Measurements from ENCODE around the gene KIR2DL3.
"Not testable (repeated sequence)": the region's sequence is repeated elsewhere in the genome, so short reads cannot be mapped to it uniquely, and the experiment has no call there.

The KIR2DL3 gene

GRCh38 chr19:54758577-54758976 is 20.3 kb downstream of the KIR2DL3 start:
- DNase-seq; POLR2A ChIA-PET; H3K9me3 ChIP-seq (ENCODE audit: control extremely low read depth in 1 of 5, control insufficient read depth in 4 of 5, insufficient read depth in 2 of 5, low read depth in 1 of 5, low read length in 4 of 5); H3K4me3 ChIP-seq (ENCODE audit: control insufficient read depth in 1 of 7, extremely low read depth in 1 of 7, insufficient read depth in 4 of 7, low read depth in 2 of 7, low read length in 6 of 7); H3K27me3 ChIP-seq (replicated peaks in 2 of 5; ENCODE audit: control insufficient read depth in 4 of 5, insufficient read depth in 5 of 5, low read length in 4 of 5); H3K36me3 ChIP-seq (ENCODE audit: control insufficient read depth in 4 of 4, insufficient read depth in 4 of 4, low read length in 3 of 4); CTCF ChIA-PET; H3K4me1 ChIP-seq (ENCODE audit: control extremely low read depth in 1 of 4, control insufficient read depth in 4 of 4, insufficient read depth in 4 of 4, low read length in 3 of 4); H3K27ac ChIP-seq (ENCODE audit: insufficient read depth in 1 of 2, low read depth in 1 of 2, low read length in 2 of 2, poor library complexity in 1 of 2, severe bottlenecking in 2 of 2): not testable (repeated sequence)
- WGBS (ENCODE audit: insufficient coverage) = 48% methylated on average over 4 of the region's 6 CpGs

DNA sequence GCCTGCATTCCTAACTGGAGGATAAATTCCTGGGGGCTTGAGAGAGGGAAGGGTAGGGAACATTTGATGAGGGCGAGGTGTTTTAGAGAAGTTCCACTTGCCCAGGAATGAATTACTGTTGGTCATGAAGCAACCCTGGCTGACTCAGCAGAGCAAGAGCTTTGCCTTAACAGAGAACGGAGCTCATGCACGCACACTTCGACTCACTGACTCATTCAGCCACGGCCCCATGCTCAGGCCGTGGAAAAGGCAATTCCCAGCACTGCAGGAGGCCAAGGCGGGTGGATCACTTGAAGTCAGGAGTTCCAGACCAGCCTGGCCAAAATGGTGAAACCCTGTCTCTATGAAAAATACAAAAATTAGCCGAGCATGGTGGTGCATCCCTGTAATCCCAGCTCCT is 25.9 kb downstream of the KIR2DL3 start:
- H3K27me3 ChIP-seq (replicated peaks in 2 of 5; ENCODE audit: control insufficient read depth in 4 of 5, insufficient read depth in 5 of 5, low read length in 4 of 5); POLR2A ChIA-PET; H3K4me3 ChIP-seq (ENCODE audit: control insufficient read depth in 1 of 7, extremely low read depth in 1 of 7, insufficient read depth in 4 of 7, low read depth in 2 of 7, low read length in 6 of 7); H3K4me1 ChIP-seq (ENCODE audit: control extremely low read depth in 1 of 4, control insufficient read depth in 4 of 4, insufficient read depth in 4 of 4, low read length in 3 of 4); H3K36me3 ChIP-seq (ENCODE audit: control insufficient read depth in 4 of 4, insufficient read depth in 4 of 4, low read length in 3 of 4); H3K9me3 ChIP-seq (ENCODE audit: control extremely low read depth in 1 of 5, control insufficient read depth in 4 of 5, insufficient read depth in 2 of 5, low read depth in 1 of 5, low read length in 4 of 5); CTCF ChIA-PET; H3K27ac ChIP-seq (ENCODE audit: insufficient read depth in 1 of 2, low read depth in 1 of 2, low read length in 2 of 2, poor library complexity in 1 of 2, severe bottlenecking in 2 of 2): not testable (repeated sequence)
- 76% methylated on average over 7 of the region's 8 CpGs for WGBS (ENCODE audit: insufficient coverage)
- peak in 2 of 3 donors; percentile 5 to 33 for DNase-seq

DNA sequence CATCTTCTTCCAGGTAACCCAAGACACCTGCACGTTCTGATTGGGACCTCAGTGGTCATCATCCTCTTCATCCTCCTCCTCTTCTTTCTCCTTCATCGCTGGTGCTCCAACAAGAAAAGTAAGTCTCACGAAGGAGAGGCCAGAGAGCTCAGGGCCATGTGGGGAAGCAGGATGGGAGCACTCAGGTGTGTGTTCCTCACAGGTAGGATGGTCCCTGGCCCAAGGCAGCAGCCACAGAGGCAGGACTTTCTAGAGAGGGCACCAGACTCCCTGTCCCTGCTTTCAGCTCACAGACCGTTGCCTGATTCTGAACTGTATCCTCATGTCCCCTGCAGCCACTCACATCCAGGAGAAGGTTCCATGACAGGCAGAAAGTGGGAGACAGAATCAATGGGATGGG is 28.2 kb downstream of the KIR2DL3 start:
- H3K4me3 ChIP-seq (ENCODE audit: control insufficient read depth in 1 of 7, extremely low read depth in 1 of 7, insufficient read depth in 4 of 7, low read depth in 2 of 7, low read length in 6 of 7); H3K9me3 ChIP-seq (ENCODE audit: control extremely low read depth in 1 of 5, control insufficient read depth in 4 of 5, insufficient read depth in 2 of 5, low read depth in 1 of 5, low read length in 4 of 5); H3K27ac ChIP-seq (ENCODE audit: insufficient read depth in 1 of 2, low read depth in 1 of 2, low read length in 2 of 2, poor library complexity in 1 of 2, severe bottlenecking in 2 of 2); H3K4me1 ChIP-seq (ENCODE audit: control extremely low read depth in 1 of 4, control insufficient read depth in 4 of 4, insufficient read depth in 4 of 4, low read length in 3 of 4); DNase-seq; POLR2A ChIA-PET; H3K36me3 ChIP-seq (ENCODE audit: control insufficient read depth in 4 of 4, insufficient read depth in 4 of 4, low read length in 3 of 4); CTCF ChIA-PET; H3K27me3 ChIP-seq (replicated peaks in 2 of 5; ENCODE audit: control insufficient read depth in 4 of 5, insufficient read depth in 5 of 5, low read length in 4 of 5): not testable (repeated sequence)
- WGBS (ENCODE audit: insufficient coverage) = 83% methylated on average over 1 of the region's 4 CpGs

- H3K4me1 ChIP-seq (ENCODE audit: control extremely low read depth in 1 of 4, control insufficient read depth in 4 of 4, insufficient read depth in 4 of 4, low read length in 3 of 4); H3K9me3 ChIP-seq (ENCODE audit: control extremely low read depth in 1 of 5, control insufficient read depth in 4 of 5, insufficient read depth in 2 of 5, low read depth in 1 of 5, low read length in 4 of 5); H3K4me3 ChIP-seq (ENCODE audit: control insufficient read depth in 1 of 7, extremely low read depth in 1 of 7, insufficient read depth in 4 of 7, low read depth in 2 of 7, low read length in 6 of 7); H3K27me3 ChIP-seq (replicated peaks in 2 of 5; ENCODE audit: control insufficient read depth in 4 of 5, insufficient read depth in 5 of 5, low read length in 4 of 5); CTCF ChIA-PET; DNase-seq; H3K27ac ChIP-seq (ENCODE audit: insufficient read depth in 1 of 2, low read depth in 1 of 2, low read length in 2 of 2, poor library complexity in 1 of 2, severe bottlenecking in 2 of 2); POLR2A ChIA-PET; H3K36me3 ChIP-seq (ENCODE audit: control insufficient read depth in 4 of 4, insufficient read depth in 4 of 4, low read length in 3 of 4): not testable (repeated sequence)
- 95% methylated on average over 14 of the region's 15 CpGs for WGBS (ENCODE audit: insufficient coverage)
Measured at GRCh38 chr19:54769646-54770045, 31.3 kb downstream of the KIR2DL3 start, which contains the start of gene KIR2DL1. Gene KIR2DL1, plus strand, starts transcription at chr19:54769793. Its CDS starts 58 bp downstream, at chr19:54769851.

DNA sequence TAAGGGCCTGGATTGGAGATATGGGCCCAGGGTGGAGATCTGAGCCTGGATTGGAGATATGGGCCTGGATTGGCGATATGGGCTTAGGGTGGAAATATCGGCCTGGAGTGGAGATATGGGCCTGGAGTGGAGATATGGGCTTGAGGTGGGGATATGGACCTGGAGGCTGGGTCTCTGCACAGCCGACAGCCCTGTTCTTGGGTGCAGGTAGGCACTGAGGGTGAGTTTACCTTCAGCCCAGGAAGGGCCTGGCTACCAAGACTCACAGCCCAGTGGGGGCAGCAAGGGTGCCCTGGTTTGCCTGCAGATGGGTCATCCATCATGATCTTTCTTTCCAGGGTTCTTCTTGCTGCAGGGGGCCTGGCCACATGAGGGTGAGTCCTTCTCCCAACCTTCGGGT is 32.2 kb downstream of the KIR2DL3 start:
- H3K4me1 ChIP-seq (ENCODE audit: control extremely low read depth in 1 of 4, control insufficient read depth in 4 of 4, insufficient read depth in 4 of 4, low read length in 3 of 4); H3K9me3 ChIP-seq (ENCODE audit: control extremely low read depth in 1 of 5, control insufficient read depth in 4 of 5, insufficient read depth in 2 of 5, low read depth in 1 of 5, low read length in 4 of 5); H3K27ac ChIP-seq (ENCODE audit: insufficient read depth in 1 of 2, low read depth in 1 of 2, low read length in 2 of 2, poor library complexity in 1 of 2, severe bottlenecking in 2 of 2); H3K27me3 ChIP-seq (replicated peaks in 2 of 5; ENCODE audit: control insufficient read depth in 4 of 5, insufficient read depth in 5 of 5, low read length in 4 of 5); H3K36me3 ChIP-seq (ENCODE audit: control insufficient read depth in 4 of 4, insufficient read depth in 4 of 4, low read length in 3 of 4); POLR2A ChIA-PET; CTCF ChIA-PET; DNase-seq; H3K4me3 ChIP-seq (ENCODE audit: control insufficient read depth in 1 of 7, extremely low read depth in 1 of 7, insufficient read depth in 4 of 7, low read depth in 2 of 7, low read length in 6 of 7): not testable (repeated sequence)
- WGBS (ENCODE audit: insufficient coverage) = 93% methylated on average over 4 of the region's 4 CpGs

DNA sequence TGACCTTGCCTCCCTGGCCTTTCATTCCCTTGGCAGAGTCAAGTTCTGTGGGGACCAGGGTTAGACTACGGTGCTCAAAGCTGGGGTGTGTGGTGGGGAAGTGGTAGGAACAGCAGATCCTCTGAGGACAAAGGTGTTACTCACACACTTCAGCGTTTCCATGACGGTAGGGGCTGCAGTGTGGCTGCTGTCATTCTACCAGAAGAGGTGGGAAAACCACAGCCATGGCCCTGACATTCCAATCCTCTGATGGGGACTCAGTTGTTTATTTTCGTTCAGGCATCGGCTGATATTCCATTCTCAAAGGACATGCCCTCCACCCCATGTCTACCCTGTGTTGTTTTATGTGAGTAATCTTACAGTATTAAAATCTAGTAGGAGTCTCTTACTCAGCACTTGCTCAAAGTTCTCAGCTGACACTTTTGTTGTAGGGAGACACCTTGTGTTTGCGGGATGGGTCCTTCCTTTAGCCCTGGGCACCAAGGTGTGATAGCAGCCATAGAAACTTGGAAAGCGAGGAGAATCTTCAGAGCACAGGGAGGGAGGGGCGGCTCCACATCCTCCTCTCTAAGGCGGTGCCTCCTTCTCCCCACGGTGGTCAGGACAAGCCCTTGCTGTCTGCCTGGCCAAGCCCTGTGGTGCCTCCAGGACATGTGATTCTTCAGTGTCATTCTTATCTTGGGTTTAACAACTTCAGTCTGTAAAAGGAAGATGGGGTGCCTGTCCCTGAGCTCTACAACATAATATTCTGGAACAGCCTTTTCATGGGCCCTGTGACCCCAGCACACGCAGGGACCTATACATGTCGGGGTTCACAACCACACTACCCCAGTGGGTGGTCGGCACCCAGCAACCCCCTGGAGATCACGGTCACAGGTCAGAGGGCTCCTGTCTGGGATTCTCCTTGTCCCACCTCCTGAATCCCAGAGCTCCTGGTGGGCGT is 33.0 kb downstream of the KIR2DL3 start:
- H3K36me3 ChIP-seq (ENCODE audit: control insufficient read depth in 4 of 4, insufficient read depth in 4 of 4, low read length in 3 of 4); POLR2A ChIA-PET; H3K4me1 ChIP-seq (ENCODE audit: control extremely low read depth in 1 of 4, control insufficient read depth in 4 of 4, insufficient read depth in 4 of 4, low read length in 3 of 4); H3K9me3 ChIP-seq (ENCODE audit: control extremely low read depth in 1 of 5, control insufficient read depth in 4 of 5, insufficient read depth in 2 of 5, low read depth in 1 of 5, low read length in 4 of 5); H3K27ac ChIP-seq (ENCODE audit: insufficient read depth in 1 of 2, low read depth in 1 of 2, low read length in 2 of 2, poor library complexity in 1 of 2, severe bottlenecking in 2 of 2); CTCF ChIA-PET; H3K27me3 ChIP-seq (replicated peaks in 2 of 5; ENCODE audit: control insufficient read depth in 4 of 5, insufficient read depth in 5 of 5, low read length in 4 of 5); H3K4me3 ChIP-seq (ENCODE audit: control insufficient read depth in 1 of 7, extremely low read depth in 1 of 7, insufficient read depth in 4 of 7, low read depth in 2 of 7, low read length in 6 of 7); DNase-seq: not testable (repeated sequence)
- WGBS (ENCODE audit: insufficient coverage) = 94% methylated on average over 11 of the region's 15 CpGs

- POLR2A ChIA-PET; H3K9me3 ChIP-seq (ENCODE audit: control extremely low read depth in 1 of 5, control insufficient read depth in 4 of 5, insufficient read depth in 2 of 5, low read depth in 1 of 5, low read length in 4 of 5); H3K4me3 ChIP-seq (ENCODE audit: control insufficient read depth in 1 of 7, extremely low read depth in 1 of 7, insufficient read depth in 4 of 7, low read depth in 2 of 7, low read length in 6 of 7); H3K27ac ChIP-seq (ENCODE audit: insufficient read depth in 1 of 2, low read depth in 1 of 2, low read length in 2 of 2, poor library complexity in 1 of 2, severe bottlenecking in 2 of 2); H3K27me3 ChIP-seq (replicated peaks in 2 of 5; ENCODE audit: control insufficient read depth in 4 of 5, insufficient read depth in 5 of 5, low read length in 4 of 5); H3K4me1 ChIP-seq (ENCODE audit: control extremely low read depth in 1 of 4, control insufficient read depth in 4 of 4, insufficient read depth in 4 of 4, low read length in 3 of 4); DNase-seq; H3K36me3 ChIP-seq (ENCODE audit: control insufficient read depth in 4 of 4, insufficient read depth in 4 of 4, low read length in 3 of 4); CTCF ChIA-PET: not testable (repeated sequence)
- WGBS (ENCODE audit: insufficient coverage) = 58% methylated on average over 2 of the region's 2 CpGs
Measured at GRCh38 chr19:54772666-54773065, 34.4 kb downstream of the KIR2DL3 start.

All from common myeloid progenitor, CD34-positive (primary cell).